ENCODE measurements around the gene RNF223. TPM values are rescaled to one million over a fixed set of nuclear protein-coding genes. Genes with fewer than 3 reads are reported as not detected.
A peak's percentile ranks its signal among the peaks of the same experiment; 100 is the strongest.

Gene RNF223
- total RNA-seq, 1 experiment from 2014 or later: not detected

- no peaks in the 10 kb centered on the region for H3K27me3 ChIP-seq (ENCODE audit: control insufficient read depth, insufficient read depth, low read length)
- H3K4me3 ChIP-seq (ENCODE audit: insufficient read depth, low read depth, low read length): no peak overlapping the region
- no peaks in the 10 kb centered on the region for H3K36me3 ChIP-seq (replicated peaks; ENCODE audit: control insufficient read depth, insufficient read depth, low read length)
- no peak for DNase-seq
These were observed 20.9 kb upstream of the RNF223 start for GRCh38 chr1:1094981-1095380.

GRCh38 chr1:1093610-1093943 is 19.5 kb upstream of the RNF223 start:
- DNase-seq: no peak
- H3K27me3 ChIP-seq (ENCODE audit: control insufficient read depth, insufficient read depth, low read length): no peaks in the 10 kb centered on the region
- no peaks in the 10 kb centered on the region for H3K36me3 ChIP-seq (replicated peaks; ENCODE audit: control insufficient read depth, insufficient read depth, low read length)
- no peak overlapping the region for H3K4me3 ChIP-seq (ENCODE audit: insufficient read depth, low read depth, low read length)

- Histone ChIP-seq H3K27me3 (ENCODE audit: control insufficient read depth, insufficient read depth, low read length) (no peaks in the 10 kb centered on the region), H3K36me3 (replicated peaks; ENCODE audit: control insufficient read depth, insufficient read depth, low read length) (no peaks in the 10 kb centered on the region), H3K4me3 (ENCODE audit: insufficient read depth, low read depth, low read length) (no peak overlapping the region)
- no peak for DNase-seq
These were observed 18.9 kb upstream of the RNF223 start for GRCh38 chr1:1092894-1093609.

GRCh38 chr1:1092149-1092855 is 18.2 kb upstream of the RNF223 start:
- H3K27me3 ChIP-seq (ENCODE audit: control insufficient read depth, insufficient read depth, low read length): no peaks in the 10 kb centered on the region
- no peak overlapping the region for H3K4me3 ChIP-seq (ENCODE audit: insufficient read depth, low read depth, low read length)
- H3K36me3 ChIP-seq (replicated peaks; ENCODE audit: control insufficient read depth, insufficient read depth, low read length): no peaks in the 10 kb centered on the region
- DNase-seq: no peak

- peak; percentile 89 for DNase-seq
These were observed 17.4 kb upstream of the RNF223 start for GRCh38 chr1:1091344-1092148.

GRCh38 chr1:1090424-1091343 is 16.6 kb upstream of the RNF223 start:
- no peaks in the 10 kb centered on the region for H3K36me3 ChIP-seq (replicated peaks; ENCODE audit: control insufficient read depth, insufficient read depth, low read length)
- H3K4me3 ChIP-seq (ENCODE audit: insufficient read depth, low read depth, low read length): no peak overlapping the region
- DNase-seq: peak; percentile 61
- no peaks in the 10 kb centered on the region for H3K27me3 ChIP-seq (ENCODE audit: control insufficient read depth, insufficient read depth, low read length)

More at GRCh38 chr1:1091344-1092148, 17.4 kb upstream of the RNF223 start:
- no peaks in the 10 kb centered on the region for H3K36me3 ChIP-seq (replicated peaks; ENCODE audit: control insufficient read depth, insufficient read depth, low read length)
- H3K27me3 ChIP-seq (ENCODE audit: control insufficient read depth, insufficient read depth, low read length): no peaks in the 10 kb centered on the region
- no peak overlapping the region for H3K4me3 ChIP-seq (ENCODE audit: insufficient read depth, low read depth, low read length)

- Histone ChIP-seq H3K36me3 (replicated peaks; ENCODE audit: control insufficient read depth, insufficient read depth, low read length) (no peaks in the 10 kb centered on the region), H3K4me3 (ENCODE audit: insufficient read depth, low read depth, low read length) (no peak overlapping the region), H3K27me3 (ENCODE audit: control insufficient read depth, insufficient read depth, low read length) (no peaks in the 10 kb centered on the region)
- peak; percentile 55 for DNase-seq
These were observed 15.8 kb upstream of the RNF223 start for GRCh38 chr1:1089731-1090423.

GRCh38 chr1:1088801-1089680 is 14.9 kb upstream of the RNF223 start:
- H3K4me3 ChIP-seq (ENCODE audit: insufficient read depth, low read depth, low read length): no peak overlapping the region
- H3K36me3 ChIP-seq (replicated peaks; ENCODE audit: control insufficient read depth, insufficient read depth, low read length): no peaks in the 10 kb centered on the region
- H3K27me3 ChIP-seq (ENCODE audit: control insufficient read depth, insufficient read depth, low read length): no peaks in the 10 kb centered on the region
- DNase-seq: peak; percentile 70

- Histone ChIP-seq H3K36me3 (replicated peaks; ENCODE audit: control insufficient read depth, insufficient read depth, low read length) (no peaks in the 10 kb centered on the region), H3K27me3 (ENCODE audit: control insufficient read depth, insufficient read depth, low read length) (no peaks in the 10 kb centered on the region), H3K4me3 (ENCODE audit: insufficient read depth, low read depth, low read length) (no peak overlapping the region)
- DNase-seq: peak; percentile 76
These were observed 14.1 kb upstream of the RNF223 start for GRCh38 chr1:1088029-1088800.

- no peak for DNase-seq
These were observed 13.4 kb upstream of the RNF223 start for GRCh38 chr1:1087351-1088028.

GRCh38 chr1:1086911-1087341 is 12.8 kb upstream of the RNF223 start:
- Histone ChIP-seq H3K27me3 (ENCODE audit: control insufficient read depth, insufficient read depth, low read length) (no peaks in the 10 kb centered on the region), H3K36me3 (replicated peaks; ENCODE audit: control insufficient read depth, insufficient read depth, low read length) (no peaks in the 10 kb centered on the region), H3K4me3 (ENCODE audit: insufficient read depth, low read depth, low read length) (no peak overlapping the region)
- DNase-seq: peak; percentile 48

More at GRCh38 chr1:1087351-1088028, 13.4 kb upstream of the RNF223 start:
- Histone ChIP-seq H3K36me3 (replicated peaks; ENCODE audit: control insufficient read depth, insufficient read depth, low read length) (no peaks in the 10 kb centered on the region), H3K4me3 (ENCODE audit: insufficient read depth, low read depth, low read length) (no peak overlapping the region), H3K27me3 (ENCODE audit: control insufficient read depth, insufficient read depth, low read length) (no peaks in the 10 kb centered on the region)
